ENCODE data around the gene RGS2.

Gene RGS2

GRCh38 chr1:192839162-192840066 lies 30.6 kb downstream of the RGS2 start:
- Histone ChIP-seq H3K27me3 (ENCODE audit: control insufficient read depth, insufficient read depth, low read length) (no peaks in the 10 kb centered on the region), H3K9ac (ENCODE audit: low read length) (no peak overlapping the region), H3K4me1 (ENCODE audit: control insufficient read depth, low read depth, low read length) (peaks cover 21% of the 10 kb centered on the region), H3K4me3 (ENCODE audit: low read length) (peak overlapping the region; percentile 29), H3K36me3 (ENCODE audit: control insufficient read depth, low read depth, low read length) (no peaks in the 10 kb centered on the region), H3K27ac (ENCODE audit: low read length) (peak overlapping the region; percentile 49), H3K9me3 (ENCODE audit: control insufficient read depth, low read depth, low read length) (no peaks in the 10 kb centered on the region)

- Histone ChIP-seq H3K9me3 (ENCODE audit: control insufficient read depth, low read depth, low read length) (no peaks in the 10 kb centered on the region), H3K36me3 (ENCODE audit: control insufficient read depth, low read depth, low read length) (no peaks in the 10 kb centered on the region), H3K27me3 (ENCODE audit: control insufficient read depth, insufficient read depth, low read length) (no peaks in the 10 kb centered on the region), H3K4me3 (ENCODE audit: low read length) (no peak overlapping the region), H3K9ac (ENCODE audit: low read length) (no peak overlapping the region), H3K4me1 (ENCODE audit: control insufficient read depth, low read depth, low read length) (peaks cover 20% of the 10 kb centered on the region), H3K27ac (ENCODE audit: low read length) (no peak overlapping the region)
Measured at GRCh38 chr1:192844360-192844759, 35.5 kb downstream of the RGS2 start.

GRCh38 chr1:192846950-192847349 lies 38.1 kb downstream of the RGS2 start:
- H3K4me3 ChIP-seq (ENCODE audit: low read length) = no peak overlapping the region
- H3K27ac ChIP-seq (ENCODE audit: low read length) = no peak overlapping the region
- H3K9me3 ChIP-seq (ENCODE audit: control insufficient read depth, low read depth, low read length) = no peaks in the 10 kb centered on the region
- no peaks in the 10 kb centered on the region for H3K36me3 ChIP-seq (ENCODE audit: control insufficient read depth, low read depth, low read length)
- H3K9ac ChIP-seq (ENCODE audit: low read length) = no peak overlapping the region
- peaks cover 15% of the 10 kb centered on the region for H3K4me1 ChIP-seq (ENCODE audit: control insufficient read depth, low read depth, low read length)
- H3K27me3 ChIP-seq (ENCODE audit: control insufficient read depth, insufficient read depth, low read length) = no peaks in the 10 kb centered on the region

- Histone ChIP-seq H3K4me3 (ENCODE audit: low read length) (no peak overlapping the region), H3K9me3 (ENCODE audit: control insufficient read depth, low read depth, low read length) (no peaks in the 10 kb centered on the region), H3K36me3 (ENCODE audit: control insufficient read depth, low read depth, low read length) (no peaks in the 10 kb centered on the region), H3K4me1 (ENCODE audit: control insufficient read depth, low read depth, low read length) (peaks cover 15% of the 10 kb centered on the region), H3K27ac (ENCODE audit: low read length) (no peak overlapping the region), H3K27me3 (ENCODE audit: control insufficient read depth, insufficient read depth, low read length) (no peaks in the 10 kb centered on the region), H3K9ac (ENCODE audit: low read length) (no peak overlapping the region)
Measured at GRCh38 chr1:192849011-192849410, 40.2 kb downstream of the RGS2 start.

GRCh38 chr1:192849442-192849841 lies 40.6 kb downstream of the RGS2 start:
- no peaks in the 10 kb centered on the region for H3K27me3 ChIP-seq (ENCODE audit: control insufficient read depth, insufficient read depth, low read length)
- no peak overlapping the region for H3K4me3 ChIP-seq (ENCODE audit: low read length)
- H3K9ac ChIP-seq (ENCODE audit: low read length) = no peak overlapping the region
- no peaks in the 10 kb centered on the region for H3K36me3 ChIP-seq (ENCODE audit: control insufficient read depth, low read depth, low read length)
- H3K27ac ChIP-seq (ENCODE audit: low read length) = no peak overlapping the region
- H3K9me3 ChIP-seq (ENCODE audit: control insufficient read depth, low read depth, low read length) = no peaks in the 10 kb centered on the region
- H3K4me1 ChIP-seq (ENCODE audit: control insufficient read depth, low read depth, low read length) = peaks cover 15% of the 10 kb centered on the region

GRCh38 chr1:192852001-192852947 lies 43.4 kb downstream of the RGS2 start:
- Histone ChIP-seq H3K4me1 (ENCODE audit: control insufficient read depth, low read depth, low read length) (peaks cover 9% of the 10 kb centered on the region), H3K9me3 (ENCODE audit: control insufficient read depth, low read depth, low read length) (no peaks in the 10 kb centered on the region), H3K9ac (ENCODE audit: low read length) (no peak overlapping the region), H3K27ac (ENCODE audit: low read length) (no peak overlapping the region), H3K27me3 (ENCODE audit: control insufficient read depth, insufficient read depth, low read length) (no peaks in the 10 kb centered on the region), H3K36me3 (ENCODE audit: control insufficient read depth, low read depth, low read length) (no peaks in the 10 kb centered on the region), H3K4me3 (ENCODE audit: low read length) (no peak overlapping the region)

- Histone ChIP-seq H3K27me3 (ENCODE audit: control insufficient read depth, insufficient read depth, low read length) (no peaks in the 10 kb centered on the region), H3K4me3 (ENCODE audit: low read length) (no peak overlapping the region), H3K36me3 (ENCODE audit: control insufficient read depth, low read depth, low read length) (no peaks in the 10 kb centered on the region), H3K9me3 (ENCODE audit: control insufficient read depth, low read depth, low read length) (no peaks in the 10 kb centered on the region), H3K4me1 (ENCODE audit: control insufficient read depth, low read depth, low read length) (no peaks in the 10 kb centered on the region), H3K9ac (ENCODE audit: low read length) (no peak overlapping the region), H3K27ac (ENCODE audit: low read length) (no peak overlapping the region)
Measured at GRCh38 chr1:192858456-192858855, 49.6 kb downstream of the RGS2 start.

GRCh38 chr1:192859808-192860207 lies 51.0 kb downstream of the RGS2 start:
- Histone ChIP-seq H3K36me3 (ENCODE audit: control insufficient read depth, low read depth, low read length) (no peaks in the 10 kb centered on the region), H3K9ac (ENCODE audit: low read length) (no peak overlapping the region), H3K27me3 (ENCODE audit: control insufficient read depth, insufficient read depth, low read length) (no peaks in the 10 kb centered on the region), H3K4me1 (ENCODE audit: control insufficient read depth, low read depth, low read length) (no peaks in the 10 kb centered on the region), H3K4me3 (ENCODE audit: low read length) (no peak overlapping the region), H3K9me3 (ENCODE audit: control insufficient read depth, low read depth, low read length) (no peaks in the 10 kb centered on the region), H3K27ac (ENCODE audit: low read length) (no peak overlapping the region)

- Histone ChIP-seq H3K9me3 (ENCODE audit: control insufficient read depth, low read depth, low read length) (no peaks in the 10 kb centered on the region), H3K4me3 (ENCODE audit: low read length) (no peak overlapping the region), H3K9ac (ENCODE audit: low read length) (no peak overlapping the region), H3K27me3 (ENCODE audit: control insufficient read depth, insufficient read depth, low read length) (no peaks in the 10 kb centered on the region), H3K4me1 (ENCODE audit: control insufficient read depth, low read depth, low read length) (no peaks in the 10 kb centered on the region), H3K36me3 (ENCODE audit: control insufficient read depth, low read depth, low read length) (no peaks in the 10 kb centered on the region), H3K27ac (ENCODE audit: low read length) (no peak overlapping the region)
Measured at GRCh38 chr1:192860478-192861185, 51.8 kb downstream of the RGS2 start.

- Histone ChIP-seq H3K4me3 (ENCODE audit: low read length) (no peak overlapping the region), H3K9me3 (ENCODE audit: control insufficient read depth, low read depth, low read length) (no peaks in the 10 kb centered on the region), H3K27ac (ENCODE audit: low read length) (no peak overlapping the region), H3K36me3 (ENCODE audit: control insufficient read depth, low read depth, low read length) (no peaks in the 10 kb centered on the region), H3K4me1 (ENCODE audit: control insufficient read depth, low read depth, low read length) (no peaks in the 10 kb centered on the region), H3K9ac (ENCODE audit: low read length) (no peak overlapping the region), H3K27me3 (ENCODE audit: control insufficient read depth, insufficient read depth, low read length) (no peaks in the 10 kb centered on the region)
Measured at GRCh38 chr1:192861860-192862259, 53.0 kb downstream of the RGS2 start.

All from iPS-18a (cell line).